DOHH2 (cell line): ENCODE results near the gene ARID5B.
"Not testable (repeated sequence)": the region's sequence is repeated elsewhere in the genome, so short reads cannot be mapped to it uniquely, and the experiment has no call there.

ENCODE experiments used
- H3F3A ChIP-seq: fragments of 200-600 bp; sonication (generic), shearing (Covaris generic); 2 replicates; pipeline ENCODE4 v1.6.0; 2016; ENCODE audit warnings: antibody characterized with exemption, mild to moderate bottlenecking; ENCODE audit not compliant: control insufficient read depth, insufficient read depth
- H3K27ac ChIP-seq: fragments of 200-600 bp; sonication (generic); 2 replicates; pipeline ENCODE4 v1.5.1; 2014; ENCODE audit warnings: low read depth, mild to moderate bottlenecking, low read length, moderate library complexity
- H3K27me3 ChIP-seq: fragments of 200-600 bp; sonication (generic); 2 replicates; pipeline ENCODE4 v1.6.1; 2014; ENCODE audit warnings: mild to moderate bottlenecking, low read length, mixed read lengths; ENCODE audit not compliant: control insufficient read depth
- H3K36me3 ChIP-seq: fragments of 200-600 bp; sonication (generic); 2 replicates; pipeline ENCODE4 v1.6.1; 2014; ENCODE audit warnings: mild to moderate bottlenecking, low read length, moderate library complexity, mixed read lengths; ENCODE audit not compliant: control insufficient read depth
- H3K4me1 ChIP-seq: fragments of 200-600 bp; sonication (generic); 2 replicates; pipeline ENCODE4 v1.6.1; 2014; ENCODE audit warnings: mild to moderate bottlenecking, low read length, mixed read lengths; ENCODE audit not compliant: control insufficient read depth
- H3K4me2 ChIP-seq: fragments of 200-600 bp; sonication (generic); 2 replicates; pipeline ENCODE4 v1.6.0; 2014; ENCODE audit warnings: mild to moderate bottlenecking, low read length, moderate library complexity
- H3K4me3 ChIP-seq: fragments of 200-600 bp; sonication (generic); 2 replicates; pipeline ENCODE4 v1.5.1; 2014; ENCODE audit warnings: mild to moderate bottlenecking, low read length, mixed read lengths
- H3K79me2 ChIP-seq: fragments of 200-600 bp; sonication (generic); 2 replicates; pipeline ENCODE4 v1.6.1; 2014; ENCODE audit warnings: mild to moderate bottlenecking, low read length, mixed read lengths; ENCODE audit not compliant: control insufficient read depth
- H3K9me2 ChIP-seq: fragments of 200-600 bp; sonication (generic); replicated peaks from 2 replicates; pipeline ENCODE4 v1.6.1; 2014; ENCODE audit warnings: mild to moderate bottlenecking, low read length, mixed read lengths; ENCODE audit not compliant: control insufficient read depth
- H3K9me3 ChIP-seq: fragments of 200-600 bp; sonication (generic); 2 replicates; pipeline ENCODE4 v1.6.1; 2014; ENCODE audit warnings: antibody characterized with exemption, low read length, mixed read lengths; ENCODE audit not compliant: control insufficient read depth, insufficient read depth
- H4K20me1 ChIP-seq: fragments of 200-600 bp; sonication (generic); 2 replicates; pipeline ENCODE4 v1.6.0; 2014; ENCODE audit warnings: low read depth, mild to moderate bottlenecking, antibody characterized with exemption, low read length, moderate library complexity; ENCODE audit not compliant: control insufficient read depth, insufficient read depth
- CTCF ChIP-seq: fragments of 200-600 bp; sonication (generic); IDR thresholded peaks from one replicate; pipeline ENCODE4 v1.5.1; 2014; ENCODE audit warnings: antibody characterized with exemption, mild to moderate bottlenecking, low read depth, low read length; ENCODE audit not compliant: poor library complexity, severe bottlenecking
- EZH2phosphoT487 ChIP-seq: fragments of 200-600 bp; sonication (generic); IDR thresholded peaks from 2 replicates; pipeline ENCODE4 v1.6.1; 2017; ENCODE audit warnings: borderline replicate concordance, mild to moderate bottlenecking, antibody characterized with exemption, low read length, moderate library complexity, mixed read lengths

The ARID5B gene

DNA sequence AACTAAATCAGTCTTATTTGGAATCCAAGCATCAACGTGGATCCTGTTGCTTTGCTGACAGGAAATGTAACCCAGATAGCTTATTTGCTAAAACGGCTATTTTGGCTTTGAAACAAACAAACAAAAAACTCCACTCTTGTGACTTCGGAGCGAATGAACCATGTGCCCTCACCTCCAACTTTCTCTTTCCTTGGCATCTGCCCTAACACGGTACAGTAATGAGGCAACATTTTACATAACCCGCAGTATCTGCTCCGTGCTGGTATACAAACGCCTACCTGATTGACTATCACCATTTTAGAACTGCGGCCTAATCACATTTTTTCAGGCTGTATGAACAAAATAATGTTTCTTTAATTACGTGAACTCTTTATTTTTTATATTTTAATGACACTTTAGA, 37.5 kb upstream of the ARID5B start:
- H3F3A ChIP-seq: no peaks in the 10 kb centered on the region
- no peaks in the 10 kb centered on the region for H3K9me3 ChIP-seq
- H3K4me3 ChIP-seq: no peak overlapping the region
- TF ChIP-seq CTCF (no peak), EZH2phosphoT487 (no peak)
- no peak overlapping the region for H3K27ac ChIP-seq
- no peaks in the 10 kb centered on the region for H3K4me1 ChIP-seq
- H4K20me1 ChIP-seq: no peaks in the 10 kb centered on the region
- no peak overlapping the region for H3K4me2 ChIP-seq
- no peaks in the 10 kb centered on the region for H3K9me2 ChIP-seq
- H3K36me3 ChIP-seq: no peaks in the 10 kb centered on the region
- H3K27me3 ChIP-seq: no peaks in the 10 kb centered on the region
- H3K79me2 ChIP-seq: no peaks in the 10 kb centered on the region

- H3K27ac ChIP-seq: no peak overlapping the region
- H3K79me2 ChIP-seq: no peaks in the 10 kb centered on the region
- H3K4me1 ChIP-seq: peaks cover 9% of the 10 kb centered on the region; the same call in 1 of the 2 replicates
- H3K9me2 ChIP-seq: no peaks in the 10 kb centered on the region
- no peaks in the 10 kb centered on the region for H3K9me3 ChIP-seq
- no peak overlapping the region for H3K4me3 ChIP-seq
- no peaks in the 10 kb centered on the region for H3F3A ChIP-seq
- H3K36me3 ChIP-seq: no peaks in the 10 kb centered on the region
- TF ChIP-seq CTCF (no peak), EZH2phosphoT487 (no peak)
- H3K27me3 ChIP-seq: no peaks in the 10 kb centered on the region
- H3K4me2 ChIP-seq: no peak overlapping the region
- no peaks in the 10 kb centered on the region for H4K20me1 ChIP-seq
Measured at GRCh38 chr10:61866700-61867368, 34.7 kb upstream of the ARID5B start.

- not testable (repeated sequence) for H3F3A ChIP-seq, H3K36me3 ChIP-seq, H3K4me3 ChIP-seq, H3K4me2 ChIP-seq, H4K20me1 ChIP-seq, H3K79me2 ChIP-seq, H3K9me2 ChIP-seq, H3K27me3 ChIP-seq, H3K9me3 ChIP-seq, H3K4me1 ChIP-seq, H3K27ac ChIP-seq
Measured at GRCh38 chr10:61867374-61867773, 34.1 kb upstream of the ARID5B start.

- H3K36me3 ChIP-seq, H3K27ac ChIP-seq, H3K9me3 ChIP-seq, H4K20me1 ChIP-seq, H3F3A ChIP-seq, H3K4me1 ChIP-seq, H3K4me3 ChIP-seq, H3K9me2 ChIP-seq, H3K27me3 ChIP-seq, H3K79me2 ChIP-seq, H3K4me2 ChIP-seq: not testable (repeated sequence)
Measured at GRCh38 chr10:61867817-61868216, 33.7 kb upstream of the ARID5B start.
